ENCODE results near the gene VGLL4. TPM values are rescaled to one million over a fixed set of nuclear protein-coding genes. Genes with fewer than 3 reads are reported as not detected.

Gene VGLL4
- total RNA-seq, 1 experiment from 2014 or later = 46.3 TPM

DNA sequence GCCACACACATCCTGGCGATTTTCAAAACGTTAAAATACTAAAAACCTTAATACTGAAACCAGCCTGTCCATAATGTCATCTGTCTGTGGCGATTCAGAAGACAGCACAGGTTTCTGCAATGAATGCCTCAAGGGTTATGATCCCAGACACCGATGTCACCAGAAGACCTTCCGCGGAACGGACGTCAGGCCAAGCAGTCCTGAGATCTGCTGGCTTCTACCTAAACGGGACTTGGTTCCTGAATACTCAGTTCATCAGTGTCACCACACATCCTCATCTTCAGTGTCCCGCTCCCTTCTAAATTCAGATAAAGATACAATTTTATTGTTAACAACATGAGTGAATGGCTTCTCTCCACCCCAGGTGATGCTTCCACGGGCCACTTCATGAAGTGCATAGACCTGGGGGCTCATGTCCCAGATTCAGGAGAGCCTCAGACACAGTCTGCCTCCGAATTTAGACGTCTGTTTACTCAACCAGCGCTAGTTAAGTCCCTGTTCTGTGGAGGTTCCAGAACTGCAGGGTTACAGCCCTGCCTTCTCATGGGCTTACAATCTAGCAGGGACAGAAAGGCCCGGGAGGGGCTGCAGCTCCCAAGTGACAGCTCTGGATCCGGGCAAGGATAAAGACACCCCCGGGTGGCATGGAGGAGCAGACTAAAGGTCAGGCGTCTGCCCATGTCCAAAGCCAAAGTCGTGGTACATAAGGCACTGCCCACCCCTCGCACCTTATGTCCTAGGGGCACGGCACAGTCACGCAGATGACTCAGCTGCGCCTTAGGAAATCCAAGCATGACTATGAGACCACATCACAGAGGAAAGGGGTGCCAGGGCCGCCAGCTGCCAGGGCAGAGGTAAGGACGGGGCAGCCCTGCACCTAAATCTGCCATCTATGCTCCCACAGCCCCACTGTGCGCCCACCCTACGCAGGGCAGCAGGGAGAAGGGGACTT, 75.9 kb downstream of the VGLL4 start:
- Histone ChIP-seq H3F3A (ENCODE audit: low read length, unreplicated experiment) (peaks cover 6% of the 10 kb centered on the region), H3K9me3 (ENCODE audit: low read length) (no peaks in the 10 kb centered on the region), H3K27ac (ENCODE audit: low read length) (peak overlapping the region; percentile 99), H3K9me2 (replicated peaks; ENCODE audit: low read length) (no peaks in the 10 kb centered on the region), H4K20me1 (ENCODE audit: low read length) (0 out of 2 replicates have a peak, but pooled peaks cover 9% of the 10 kb centered on the region), H3K9ac (ENCODE audit: low read length) (peak overlapping the region; percentile 84), H3K4me2 (ENCODE audit: low read length) (peak overlapping the region; percentile 88), H2AFZ (ENCODE audit: low read length) (peak overlapping the region; percentile 21; the same call in 1 of the 2 replicates), H3K36me3 (ENCODE audit: low read depth, low read length) (peaks cover 16% of the 10 kb centered on the region; the same call in 1 of the 2 replicates), H3K27me3 (ENCODE audit: low read length) (no peaks in the 10 kb centered on the region), H3K4me3 (ENCODE audit: low read length) (peak overlapping the region; percentile 54), H3K4me1 (ENCODE audit: insufficient read depth, low read length) (peaks cover 47% of the 10 kb centered on the region), H3K79me2 (ENCODE audit: low read length) (peaks cover 81% of the 10 kb centered on the region)
- TF ChIP-seq, protein P1, sequence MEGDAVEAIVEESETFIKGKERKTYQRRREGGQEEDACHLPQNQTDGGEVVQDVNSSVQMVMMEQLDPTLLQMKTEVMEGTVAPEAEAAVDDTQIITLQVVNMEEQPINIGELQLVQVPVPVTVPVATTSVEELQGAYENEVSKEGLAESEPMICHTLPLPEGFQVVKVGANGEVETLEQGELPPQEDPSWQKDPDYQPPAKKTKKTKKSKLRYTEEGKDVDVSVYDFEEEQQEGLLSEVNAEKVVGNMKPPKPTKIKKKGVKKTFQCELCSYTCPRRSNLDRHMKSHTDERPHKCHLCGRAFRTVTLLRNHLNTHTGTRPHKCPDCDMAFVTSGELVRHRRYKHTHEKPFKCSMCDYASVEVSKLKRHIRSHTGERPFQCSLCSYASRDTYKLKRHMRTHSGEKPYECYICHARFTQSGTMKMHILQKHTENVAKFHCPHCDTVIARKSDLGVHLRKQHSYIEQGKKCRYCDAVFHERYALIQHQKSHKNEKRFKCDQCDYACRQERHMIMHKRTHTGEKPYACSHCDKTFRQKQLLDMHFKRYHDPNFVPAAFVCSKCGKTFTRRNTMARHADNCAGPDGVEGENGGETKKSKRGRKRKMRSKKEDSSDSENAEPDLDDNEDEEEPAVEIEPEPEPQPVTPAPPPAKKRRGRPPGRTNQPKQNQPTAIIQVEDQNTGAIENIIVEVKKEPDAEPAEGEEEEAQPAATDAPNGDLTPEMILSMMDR (conservative IDR thresholded peaks at IDR 0.05; ENCODE audit: low read depth, low read length) = no peak
- no peak for TF ChIP-seq EZH2 (IDR thresholded peaks at IDR 0.05; ENCODE audit: low read length, unreplicated experiment)
- TF ChIP-seq EZH2phosphoT487 (IDR thresholded peaks at IDR 0.05; ENCODE audit: borderline replicate concordance, low read length) = no peak
- ATAC-seq (peak; percentile 78), DNase-seq (peak; percentile 97)
- BruUV-seq (replicated peaks) = no TSS peak
- intact Hi-C loops (cut with micrococcal nuclease) = loop anchor here (1.0 to 2.0 kb wide), 2 partner anchors 33 to 75 kb away; partner anchors contain the start of gene VGLL4
- POLR2A ChIA-PET (ENCODE audit: unreplicated experiment) = interaction anchor here (0.6 to 1.9 kb wide), 3 partner anchors 16 to 769 kb away, joined by 3 to 12 read pairs (median 4); partner anchors contain the start of gene VGLL4
- CTCF ChIA-PET = interaction anchor here (0.6 kb wide), 1 partner anchor 187 kb away, joined by 4 read pairs; no protein-coding TSS in a partner anchor

DNA sequence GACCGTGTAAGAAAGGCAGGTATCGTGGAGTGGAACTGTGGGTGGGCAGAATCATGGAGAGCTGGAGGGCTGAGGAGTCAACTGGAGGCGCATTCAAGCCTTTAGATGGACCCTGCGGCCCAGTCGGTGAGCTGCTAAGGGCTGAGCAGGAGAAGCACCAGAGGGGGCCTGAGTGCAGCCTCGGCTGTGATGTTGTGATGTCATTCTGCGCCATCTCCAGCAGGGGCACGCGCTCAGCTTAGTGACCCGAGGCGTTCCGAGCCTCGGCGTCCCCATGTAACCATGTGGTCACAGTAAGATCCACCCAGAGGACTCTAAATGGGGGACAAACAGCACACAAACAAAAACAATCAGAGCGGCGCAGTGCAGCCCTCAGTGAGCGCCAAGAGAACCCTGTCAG, 76.8 kb downstream of the VGLL4 start:
- no peak for TF ChIP-seq EZH2phosphoT487 (IDR thresholded peaks at IDR 0.05; ENCODE audit: borderline replicate concordance, low read length)
- TF ChIP-seq EZH2 (IDR thresholded peaks at IDR 0.05; ENCODE audit: low read length, unreplicated experiment) = no peak
- TF ChIP-seq, protein P1 (conservative IDR thresholded peaks at IDR 0.05; ENCODE audit: low read depth, low read length) = no peak
- intact Hi-C loops (cut with micrococcal nuclease) = no loop called here
- Histone ChIP-seq H3K27ac (ENCODE audit: low read length) (0 out of 2 replicates have a peak overlapping the region, but pooled peaks have one; percentile 99), H3K36me3 (ENCODE audit: low read depth, low read length) (peaks cover 16% of the 10 kb centered on the region; the same call in 1 of the 2 replicates), H3K27me3 (ENCODE audit: low read length) (no peaks in the 10 kb centered on the region), H3K4me1 (ENCODE audit: insufficient read depth, low read length) (peaks cover 47% of the 10 kb centered on the region), H3F3A (ENCODE audit: low read length, unreplicated experiment) (peaks cover 6% of the 10 kb centered on the region), H3K79me2 (ENCODE audit: low read length) (peaks cover 73% of the 10 kb centered on the region), H3K9ac (ENCODE audit: low read length) (no peak overlapping the region), H4K20me1 (ENCODE audit: low read length) (0 out of 2 replicates have a peak, but pooled peaks cover 9% of the 10 kb centered on the region), H3K9me3 (ENCODE audit: low read length) (no peaks in the 10 kb centered on the region), H2AFZ (ENCODE audit: low read length) (no peak overlapping the region), H3K4me2 (ENCODE audit: low read length) (no peak overlapping the region), H3K4me3 (ENCODE audit: low read length) (no peak overlapping the region), H3K9me2 (replicated peaks; ENCODE audit: low read length) (no peaks in the 10 kb centered on the region)
- ChIA-PET POLR2A (ENCODE audit: unreplicated experiment) (no interaction called here), CTCF (no interaction called here)
- ATAC-seq = no peak
- no TSS peak for BruUV-seq (replicated peaks)
- DNase-seq = no peak

Data from PC-3 (cell line).